B cell (primary cell): ENCODE measurements around the gene RIMBP2.

Experiments
- CTCF ChIP-seq: fragments of 200-600 bp; IDR thresholded peaks from one replicate; pipeline ENCODE4 v1.8.0; 2022; ENCODE audit warnings: antibody characterized with exemption, mild to moderate bottlenecking
- EZH2 ChIP-seq: IDR thresholded peaks from 2 replicates; pipeline ENCODE4 v1.6.1; 2012; ENCODE audit warnings: borderline replicate concordance, low read depth, mild to moderate bottlenecking, moderate library complexity, low read length; ENCODE audit not compliant: insufficient read depth, poor library complexity, severe bottlenecking

GRCh38 chr12:130538343-130539095 lies 177.6 kb downstream of the RIMBP2 start:
- TF ChIP-seq CTCF (no peak), EZH2 (no peak)
